Measurements from ENCODE around the gene TRMT1. TPM values are rescaled to one million over a fixed set of nuclear protein-coding genes. Genes with fewer than 3 reads are reported as not detected.

Gene TRMT1
- total and polyA plus RNA-seq, 2 of the 8 experiments (the other 6 are each of a cell fraction or from before 2014, with no cell fraction given), result 77.4 to 99.3 TPM

- Histone ChIP-seq H2BK15ac (ENCODE audit: low read length) (no peak overlapping the region), H4K91ac (replicated peaks; ENCODE audit: insufficient read length, low read length) (no peak overlapping the region), H4K8ac (ENCODE audit: extremely low read depth, insufficient read depth, low read length) (peak overlapping the region; percentile 57; the same call in 1 of the 2 replicates), H3K14ac (ENCODE audit: insufficient read length) (no peak overlapping the region), H2BK20ac (ENCODE audit: low read length) (no peak overlapping the region), H3K27me3 (replicated peaks in 1 of 4; ENCODE audit: control insufficient read depth in 3 of 4, extremely low read depth in 1 of 4, insufficient read depth in 3 of 4, low read length in 3 of 4) (peaks cover 22 to 41% (median 34%) of the 10 kb centered on the region in 4 experiments), H3K23ac (ENCODE audit: insufficient read length) (no peak overlapping the region), H3K4me2 (ENCODE audit: insufficient read depth in 1 of 2, low read depth in 2 of 2, low read length in 2 of 2) (no peak overlapping the region), H3K4me1 (replicated peaks in 1 of 4; ENCODE audit: control insufficient read depth in 3 of 4, insufficient read depth in 4 of 4, low read length in 3 of 4) (peaks cover 0 to 25% (median 9%) of the 10 kb centered on the region in 4 experiments; a peak in 5 of 7 replicates), H3K9ac (replicated peaks in 1 of 4; ENCODE audit: extremely low read depth in 1 of 4, low read depth in 3 of 4, low read length in 3 of 4) (no peak overlapping the region), H2BK5ac (ENCODE audit: low read depth, low read length) (no peak overlapping the region), H3K18ac (ENCODE audit: extremely low read depth, low read length) (no peak overlapping the region), H3K4me3 (ENCODE audit: extremely low read depth in 1 of 4, insufficient read depth in 2 of 4, low read depth in 3 of 4, low read length in 4 of 4) (no peak overlapping the region), H3K23me2 (ENCODE audit: low read depth, low read length) (peaks cover 6% of the 10 kb centered on the region; the same call in 1 of the 2 replicates), H3K4ac (replicated peaks; ENCODE audit: insufficient read length, low read depth, low read length) (no peak overlapping the region), H2BK12ac (ENCODE audit: low read depth, low read length) (no peak overlapping the region), H3K36me3 (ENCODE audit: control insufficient read depth in 2 of 4, insufficient read depth in 4 of 4, low read length in 3 of 4) (peaks cover 0 to 7% (median 4%) of the 10 kb centered on the region in 4 experiments; a peak in 4 of 8 replicates), H2AK5ac (ENCODE audit: low read depth, low read length) (no peak overlapping the region), H2AFZ (ENCODE audit: low read length) (no peak overlapping the region), H3K27ac (ENCODE audit: low read depth, low read length) (no peak overlapping the region), H2BK120ac (replicated peaks; ENCODE audit: low read depth, low read length) (no peak overlapping the region), H4K20me1 (replicated peaks in 1 of 2; ENCODE audit: control insufficient read depth in 1 of 2, insufficient read depth in 2 of 2, low read length in 2 of 2) (peaks cover 0 to 14% of the 10 kb centered on the region in 2 experiments), H4K5ac (ENCODE audit: insufficient read length, low read depth, low read length) (no peak overlapping the region), H3K9me3 (ENCODE audit: insufficient read depth in 2 of 2, low read depth in 1 of 2, low read length in 1 of 2) (no peaks in the 10 kb centered on the region), H3K56ac (replicated peaks; ENCODE audit: insufficient read length, low read depth, low read length) (no peak overlapping the region), H3K79me1 (ENCODE audit: low read depth, low read length) (no peaks in the 10 kb centered on the region), H3K79me2 (ENCODE audit: control insufficient read depth in 1 of 2, insufficient read depth in 2 of 2, low read length in 2 of 2) (no peaks in the 10 kb centered on the region)
- CTCF ChIA-PET (ENCODE audit: partially characterized antibody), result interaction anchor here (0.8 to 5.0 kb wide), 17 partner anchors 9 to 138 kb away, joined by 3 to 47 read pairs (median 5); no protein-coding TSS in a partner anchor
- WGBS, 2 experiments (ENCODE audit: extremely low coverage in 1 of 2, insufficient coverage in 1 of 2, insufficient read length in 1 of 2, insufficient replicate concordance in 2 of 2, low coverage in 1 of 2, low lambda C conversion rate in 2 of 2, missing lambda C conversion rate in 1 of 2), result 88% methylated on average over 11 of the region's 13 CpGs; no CpG with 5 or more reads in 1 of the 2 experiments
- FAIRE-seq (no peak), DNase-seq (ENCODE audit: low read depth in 1 of 2, low spot score in 2 of 2) (no peak)
- POLR2A ChIA-PET (ENCODE audit: partially characterized antibody), result interaction anchor here (0.7 to 11.6 kb wide), 12 partner anchors 8 to 149 kb away, joined by 3 to 141 read pairs (median 4); partner anchors contain the start of genes IER2, NACC1, STX10 and TRMT1
- TF ChIP-seq CTBP2 (IDR thresholded peaks at IDR 0.05; ENCODE audit: borderline replicate concordance, insufficient read depth, insufficient read length, low read length) (no peak), SIN3A (conservative IDR thresholded peaks at IDR 0.05 in 1 of 2, IDR thresholded peaks at IDR 0.05 in 1 of 2; ENCODE audit: low read depth in 1 of 2, low read length in 2 of 2) (no peak), CHD2 (IDR thresholded peaks at IDR 0.05; ENCODE audit: low read length) (no peak), RAD21 (IDR thresholded peaks at IDR 0.05 in 1 of 2, conservative IDR thresholded peaks at IDR 0.05 in 1 of 2; ENCODE audit: low read depth in 2 of 2, low read length in 2 of 2) (no peak), NRF1 (IDR thresholded peaks at IDR 0.05; ENCODE audit: low read depth, low read length) (no peak), EP300 (IDR thresholded peaks at IDR 0.05; ENCODE audit: borderline replicate concordance in 1 of 2, low read depth in 2 of 2, low read length in 2 of 2) (no peak), ATF3 (IDR thresholded peaks at IDR 0.05; ENCODE audit: insufficient read depth, low read depth, low read length) (no peak), KDM5A (IDR thresholded peaks at IDR 0.05; ENCODE audit: low read length) (no peak), MAFK (IDR thresholded peaks at IDR 0.05; ENCODE audit: low read depth, low read length) (no peak), GABPA (IDR thresholded peaks at IDR 0.05; ENCODE audit: borderline replicate concordance, insufficient read depth, low read length) (no peak)
Observed at GRCh38 chr19:13103581-13104359, 12.8 kb downstream of the TRMT1 start.

Measured in H1 (cell line).